HEK293 (cell line): Measurements from ENCODE around the gene MBLAC2.

Experiments used
- FEZF1 ChIP-seq: fragments of 450-650 bp; formaldehyde crosslinking; IDR thresholded peaks from 2 replicates; pipeline ENCODE4 v1.5.1; 2016; ENCODE audit warnings: missing biosample characterization, missing genetic modification characterization
- HOXA7 ChIP-seq: sonication (generic); formaldehyde crosslinking; IDR thresholded peaks from 2 replicates; pipeline ENCODE4 v1.8.1; 2022; ENCODE audit warnings: missing genetic modification reagents, borderline replicate concordance
- HOXD13 ChIP-seq: sonication (generic); formaldehyde crosslinking; IDR thresholded peaks from 2 replicates; pipeline ENCODE4 v1.8.0; 2022; ENCODE audit warnings: missing genetic modification reagents, borderline replicate concordance
- IKZF3 ChIP-seq: fragments of 450-650 bp; IDR thresholded peaks from 2 replicates; pipeline ENCODE4 v1.5.0; 2018; ENCODE audit warnings: missing biosample characterization, mild to moderate bottlenecking, missing genetic modification characterization, moderate library complexity
- KLF16 ChIP-seq: fragments of 450-650 bp; formaldehyde crosslinking; IDR thresholded peaks from 2 replicates; pipeline ENCODE4 v1.5.1; 2017; ENCODE audit warnings: missing biosample characterization, missing genetic modification characterization
- MZF1 ChIP-seq: fragments of 450-650 bp; formaldehyde crosslinking; IDR thresholded peaks from 2 replicates; pipeline ENCODE4 v1.5.1; 2017; ENCODE audit warnings: missing biosample characterization, missing genetic modification characterization, borderline replicate concordance
- OSR2 ChIP-seq: fragments of 450-650 bp; formaldehyde crosslinking; IDR thresholded peaks from 2 replicates; pipeline ENCODE4 v1.5.1; 2016; ENCODE audit warnings: missing biosample characterization, missing genetic modification characterization
- RBAK ChIP-seq: fragments of 450-650 bp; formaldehyde crosslinking; IDR thresholded peaks from 2 replicates; pipeline ENCODE4 v1.5.1; 2016; ENCODE audit warnings: missing biosample characterization, missing genetic modification characterization
- SCRT1 ChIP-seq: fragments of 450-650 bp; formaldehyde crosslinking; IDR thresholded peaks from 2 replicates; pipeline ENCODE4 v1.5.1; 2016; ENCODE audit warnings: missing biosample characterization, missing genetic modification characterization, borderline replicate concordance
- WT1 ChIP-seq: fragments of 450-650 bp; formaldehyde crosslinking; IDR thresholded peaks from 2 replicates; pipeline ENCODE4 v1.5.1; 2016; ENCODE audit warnings: missing biosample characterization, missing genetic modification characterization
- ZBTB8A ChIP-seq: fragments of 450-650 bp; formaldehyde crosslinking; IDR thresholded peaks from 2 replicates; pipeline ENCODE4 v1.5.1; 2016; ENCODE audit warnings: missing biosample characterization, missing genetic modification characterization
- ZNF211 ChIP-seq: fragments of 450-650 bp; formaldehyde crosslinking; IDR thresholded peaks from 2 replicates; pipeline ENCODE4 v1.5.1; 2016; ENCODE audit warnings: low read depth, missing biosample characterization, missing genetic modification characterization
- ZNF324 ChIP-seq: fragments of 450-650 bp; formaldehyde crosslinking; IDR thresholded peaks from 2 replicates; pipeline ENCODE4 v1.5.1; 2016; ENCODE audit warnings: missing biosample characterization, missing genetic modification characterization
- ZNF362 ChIP-seq: fragments of 450-650 bp; formaldehyde crosslinking; IDR thresholded peaks from 2 replicates; pipeline ENCODE4 v1.5.1; 2016; ENCODE audit warnings: missing biosample characterization, missing genetic modification characterization
- ZNF394 ChIP-seq: fragments of 450-650 bp; formaldehyde crosslinking; IDR thresholded peaks from 2 replicates; pipeline ENCODE4 v1.5.1; 2016; ENCODE audit warnings: missing biosample characterization, missing genetic modification characterization, mild to moderate bottlenecking, moderate library complexity, borderline replicate concordance
- ZNF398 ChIP-seq: fragments of 450-650 bp; formaldehyde crosslinking; IDR thresholded peaks from 2 replicates; pipeline ENCODE4 v1.5.1; 2017; ENCODE audit warnings: missing biosample characterization, missing genetic modification characterization
- ZNF555 ChIP-seq: fragments of 450-650 bp; formaldehyde crosslinking; conservative IDR thresholded peaks from 2 replicates; pipeline ENCODE4 v1.5.1; 2017; ENCODE audit warnings: missing biosample characterization, mild to moderate bottlenecking, missing genetic modification characterization, inconsistent platforms
- ZNF560 ChIP-seq: fragments of 450-650 bp; formaldehyde crosslinking; IDR thresholded peaks from 2 replicates; pipeline ENCODE4 v1.5.1; 2017; ENCODE audit warnings: missing biosample characterization, missing genetic modification characterization, borderline replicate concordance
- ZNF610 ChIP-seq: fragments of 450-650 bp; formaldehyde crosslinking; IDR thresholded peaks from 2 replicates; pipeline ENCODE4 v1.5.1; 2016; ENCODE audit warnings: missing biosample characterization, missing genetic modification characterization, borderline replicate concordance
- ZNF621 ChIP-seq: fragments of 450-650 bp; formaldehyde crosslinking; IDR thresholded peaks from 2 replicates; pipeline ENCODE4 v1.5.1; 2017; ENCODE audit warnings: missing biosample characterization, missing genetic modification characterization
- ZNF624 ChIP-seq: fragments of 450-650 bp; formaldehyde crosslinking; IDR thresholded peaks from 2 replicates; pipeline ENCODE4 v1.5.1; 2017; ENCODE audit warnings: missing biosample characterization, missing genetic modification characterization
- ZNF645 ChIP-seq: fragments of 450-650 bp; formaldehyde crosslinking; IDR thresholded peaks from 2 replicates; pipeline ENCODE4; 2016; ENCODE audit warnings: missing biosample characterization, missing genetic modification characterization
- ZNF670 ChIP-seq: fragments of 450-650 bp; formaldehyde crosslinking; IDR thresholded peaks from 2 replicates; pipeline ENCODE4 v1.5.1; 2016; ENCODE audit warnings: missing biosample characterization, missing genetic modification characterization, low read depth
- ZNF76 ChIP-seq: fragments of 450-650 bp; formaldehyde crosslinking; IDR thresholded peaks from 2 replicates; pipeline ENCODE4; 2016; ENCODE audit warnings: low read depth, missing biosample characterization, missing genetic modification characterization, borderline replicate concordance
- ZNF785 ChIP-seq: fragments of 450-650 bp; formaldehyde crosslinking; IDR thresholded peaks from 2 replicates; pipeline ENCODE4 v1.5.1; 2016; ENCODE audit warnings: missing biosample characterization, missing genetic modification characterization
- ZSCAN23 ChIP-seq: fragments of 450-650 bp; formaldehyde crosslinking; IDR thresholded peaks from 2 replicates; pipeline ENCODE4 v1.5.1; 2016; ENCODE audit warnings: missing biosample characterization, missing genetic modification characterization
- TF ChIP-seq, protein P1 (sequence below): fragments of 450-650 bp; formaldehyde crosslinking; IDR thresholded peaks from 2 replicates; pipeline ENCODE4 v1.5.1; 2016; ENCODE audit warnings: missing biosample characterization, missing genetic modification characterization
- TF ChIP-seq, protein P2 (sequence below): fragments of 450-650 bp; formaldehyde crosslinking; IDR thresholded peaks from 2 replicates; pipeline ENCODE4 v1.5.1; 2016; ENCODE audit warnings: missing biosample characterization, missing genetic modification characterization
- TF ChIP-seq, protein P3 (sequence below): fragments of 450-650 bp; formaldehyde crosslinking; IDR thresholded peaks from 2 replicates; pipeline ENCODE4 v1.5.1; 2016; ENCODE audit warnings: missing biosample characterization, missing genetic modification characterization

The MBLAC2 gene

DNA sequence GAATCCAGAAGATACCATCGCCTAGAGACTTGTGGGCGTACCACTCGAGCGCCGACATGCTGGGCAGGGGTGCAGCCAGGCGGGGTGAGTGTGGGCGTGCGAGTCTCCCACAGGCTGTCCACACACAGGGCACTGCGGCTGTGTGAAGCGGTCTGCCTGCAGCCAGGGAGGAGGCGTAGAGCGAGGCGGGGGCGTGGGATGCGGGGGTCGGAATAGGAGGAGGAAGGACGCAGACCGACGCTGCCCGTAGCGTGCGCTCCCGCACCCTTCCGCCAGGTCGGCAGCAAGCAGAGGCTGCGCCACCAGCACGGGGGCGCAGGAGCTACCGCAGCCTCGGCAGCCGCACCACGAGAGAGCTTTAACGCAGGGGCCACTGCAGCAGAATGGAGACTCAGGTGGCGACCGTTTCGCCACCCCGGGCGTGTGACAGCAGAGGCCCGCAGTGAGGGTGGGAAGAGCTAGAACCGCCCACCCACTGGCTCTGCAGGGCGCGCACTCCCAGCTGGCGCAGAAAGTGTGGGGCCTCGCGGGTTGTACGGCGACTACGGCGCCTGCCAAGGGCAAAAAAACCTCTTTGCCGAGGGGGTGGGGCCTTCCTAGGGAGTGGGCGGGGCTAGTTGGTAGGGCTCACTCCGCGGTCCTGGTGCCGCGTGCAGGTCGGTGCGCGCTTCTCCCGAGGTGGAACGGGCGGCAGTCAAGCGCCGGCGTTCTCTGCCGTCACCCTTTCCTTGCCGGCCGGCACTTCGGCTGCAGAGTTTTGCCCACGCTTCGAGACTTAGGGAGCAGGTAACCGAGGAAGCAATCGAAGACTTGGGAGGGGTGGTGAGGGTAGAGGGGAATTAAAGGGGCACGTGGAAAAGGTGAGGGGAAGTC is at the start of gene MBLAC2, which contains the start of gene POLR3G (continued):
- TF ChIP-seq ZNF324 (peak; percentile 78), ZNF624 (tag by site-specific recombination) (no peak), IKZF3 (tag by site-specific recombination) (peak; percentile 40; the same call in 1 of the 2 replicates), ZNF785 (tag by site-specific recombination) (peak; percentile 53), ZNF76 (peak; percentile 64), ZNF621 (tag by site-specific recombination) (no peak), HOXD13 (peak; percentile 66; the same call in 1 of the 2 replicates), ZSCAN23 (tag by site-specific recombination) (peak; percentile 60; the same call in 1 of the 2 replicates), ZNF670 (tag by site-specific recombination) (no peak), MZF1 (tag by site-specific recombination) (no peak), ZBTB8A (tag by site-specific recombination) (peak; percentile 99), WT1 (tag by site-specific recombination) (peak; percentile 37), ZNF610 (tag by site-specific recombination) (peak; percentile 63; the same call in 1 of the 2 replicates), ZNF555 (tag by site-specific recombination) (no peak), ZNF645 (tag by site-specific recombination) (no peak; the same call in 1 of the 2 replicates), ZNF362 (tag by site-specific recombination) (peak; percentile 92), ZNF211 (tag by site-specific recombination) (no peak), ZNF398 (tag by site-specific recombination) (peak; percentile 69), OSR2 (peak; percentile 91), HOXA7 (no peak), RBAK (tag by site-specific recombination) (no peak), FEZF1 (peak; percentile 68), SCRT1 (no peak), ZNF560 (tag by site-specific recombination) (no peak), KLF16 (peak; percentile 92), ZNF394 (tag by site-specific recombination) (peak; percentile 70; the same call in 1 of the 2 replicates)
- TF ChIP-seq, protein P1, sequence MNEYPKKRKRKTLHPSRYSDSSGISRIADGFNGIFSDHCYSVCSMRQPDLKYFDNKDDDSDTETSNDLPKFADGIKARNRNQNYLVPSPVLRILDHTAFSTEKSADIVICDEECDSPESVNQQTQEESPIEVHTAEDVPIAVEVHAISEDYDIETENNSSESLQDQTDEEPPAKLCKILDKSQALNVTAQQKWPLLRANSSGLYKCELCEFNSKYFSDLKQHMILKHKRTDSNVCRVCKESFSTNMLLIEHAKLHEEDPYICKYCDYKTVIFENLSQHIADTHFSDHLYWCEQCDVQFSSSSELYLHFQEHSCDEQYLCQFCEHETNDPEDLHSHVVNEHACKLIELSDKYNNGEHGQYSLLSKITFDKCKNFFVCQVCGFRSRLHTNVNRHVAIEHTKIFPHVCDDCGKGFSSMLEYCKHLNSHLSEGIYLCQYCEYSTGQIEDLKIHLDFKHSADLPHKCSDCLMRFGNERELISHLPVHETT (tag by site-specific recombination), result peak; percentile 57; the same call in 1 of the 2 replicates
- TF ChIP-seq, protein P2, sequence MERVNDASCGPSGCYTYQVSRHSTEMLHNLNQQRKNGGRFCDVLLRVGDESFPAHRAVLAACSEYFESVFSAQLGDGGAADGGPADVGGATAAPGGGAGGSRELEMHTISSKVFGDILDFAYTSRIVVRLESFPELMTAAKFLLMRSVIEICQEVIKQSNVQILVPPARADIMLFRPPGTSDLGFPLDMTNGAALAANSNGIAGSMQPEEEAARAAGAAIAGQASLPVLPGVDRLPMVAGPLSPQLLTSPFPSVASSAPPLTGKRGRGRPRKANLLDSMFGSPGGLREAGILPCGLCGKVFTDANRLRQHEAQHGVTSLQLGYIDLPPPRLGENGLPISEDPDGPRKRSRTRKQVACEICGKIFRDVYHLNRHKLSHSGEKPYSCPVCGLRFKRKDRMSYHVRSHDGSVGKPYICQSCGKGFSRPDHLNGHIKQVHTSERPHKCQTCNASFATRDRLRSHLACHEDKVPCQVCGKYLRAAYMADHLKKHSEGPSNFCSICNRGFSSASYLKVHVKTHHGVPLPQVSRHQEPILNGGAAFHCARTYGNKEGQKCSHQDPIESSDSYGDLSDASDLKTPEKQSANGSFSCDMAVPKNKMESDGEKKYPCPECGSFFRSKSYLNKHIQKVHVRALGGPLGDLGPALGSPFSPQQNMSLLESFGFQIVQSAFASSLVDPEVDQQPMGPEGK (tag by site-specific recombination), result peak; percentile 96
- TF ChIP-seq, protein P3, sequence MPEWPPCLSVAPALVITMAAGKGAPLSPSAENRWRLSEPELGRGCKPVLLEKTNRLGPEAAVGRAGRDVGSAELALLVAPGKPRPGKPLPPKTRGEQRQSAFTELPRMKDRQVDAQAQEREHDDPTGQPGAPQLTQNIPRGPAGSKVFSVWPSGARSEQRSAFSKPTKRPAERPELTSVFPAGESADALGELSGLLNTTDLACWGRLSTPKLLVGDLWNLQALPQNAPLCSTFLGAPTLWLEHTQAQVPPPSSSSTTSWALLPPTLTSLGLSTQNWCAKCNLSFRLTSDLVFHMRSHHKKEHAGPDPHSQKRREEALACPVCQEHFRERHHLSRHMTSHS, result no peak
